ENCODE data around the gene DLK1.

The DLK1 gene

DNA sequence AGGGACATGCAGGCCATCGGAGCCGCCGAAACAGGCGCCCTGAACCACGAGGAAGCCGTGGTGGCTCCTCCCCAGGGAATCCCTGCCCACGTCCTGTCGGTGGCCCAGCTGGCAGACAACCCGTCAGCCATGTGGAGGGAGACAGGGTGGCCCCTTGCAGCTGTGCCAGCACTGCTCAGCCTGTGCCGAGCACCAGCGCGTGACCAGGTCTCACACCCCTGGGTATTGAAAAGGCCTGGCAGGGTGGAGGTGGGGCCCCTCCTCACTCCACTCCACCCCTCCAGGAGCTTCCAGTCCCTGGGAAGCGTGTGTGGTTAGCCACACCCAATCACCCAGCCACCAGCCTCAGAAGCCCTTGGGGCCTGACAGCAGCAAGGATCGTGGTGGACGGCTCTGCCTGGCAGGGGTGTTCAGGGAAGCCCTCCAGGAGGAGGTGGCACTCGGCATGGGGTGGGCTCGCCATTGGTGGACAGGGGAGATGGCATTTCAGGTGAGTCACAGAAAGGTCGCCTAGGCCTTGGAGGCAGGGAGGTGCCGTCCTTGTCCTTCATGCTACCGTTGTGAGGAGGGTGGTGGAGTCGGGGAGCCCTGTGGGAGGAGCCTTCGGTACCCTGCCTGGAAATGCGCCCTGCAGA, 12.3 kb upstream of the DLK1 start:
- peak in 1 of 2 donors; percentile 14 for DNase-seq

DNA sequence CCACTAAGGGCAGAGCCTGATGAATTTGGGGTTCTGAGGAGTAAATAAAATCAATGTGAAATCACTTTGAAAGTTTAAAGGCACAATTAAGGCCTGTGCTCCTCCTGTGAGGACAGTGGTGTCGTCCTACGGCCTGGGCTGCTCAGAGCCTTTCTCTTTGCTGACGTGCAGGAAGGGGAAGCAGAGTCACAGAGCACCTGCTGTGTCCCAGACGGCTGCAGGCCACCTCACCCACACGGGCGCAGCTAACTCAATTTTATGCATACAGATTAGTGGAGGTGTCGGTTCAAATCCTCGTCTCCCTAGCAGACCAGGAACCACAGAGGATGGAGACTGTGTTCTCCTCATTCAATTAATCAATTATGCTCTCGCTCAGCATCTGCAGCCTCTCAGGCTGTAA, 11.4 kb upstream of the DLK1 start:
- no peak for DNase-seq

DNA sequence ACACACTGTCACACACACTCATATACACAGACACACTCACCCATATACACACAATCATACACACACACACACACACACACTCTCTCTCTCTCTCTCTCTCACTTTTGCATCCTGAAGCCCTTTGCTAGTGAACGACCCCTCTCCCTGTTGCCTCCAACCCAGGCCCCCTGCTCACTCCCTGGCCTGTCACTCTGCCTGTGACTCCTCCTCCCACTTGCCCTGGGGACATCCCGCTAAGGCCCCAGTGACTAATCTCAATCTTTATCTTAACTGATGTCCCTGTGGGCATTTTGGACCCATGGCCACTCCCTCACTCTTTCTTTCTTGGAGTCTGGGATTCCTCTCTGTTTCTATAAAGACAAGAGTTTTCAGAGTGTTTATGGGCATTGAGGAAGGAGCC, 10.9 kb upstream of the DLK1 start:
- no peak for DNase-seq

DNA sequence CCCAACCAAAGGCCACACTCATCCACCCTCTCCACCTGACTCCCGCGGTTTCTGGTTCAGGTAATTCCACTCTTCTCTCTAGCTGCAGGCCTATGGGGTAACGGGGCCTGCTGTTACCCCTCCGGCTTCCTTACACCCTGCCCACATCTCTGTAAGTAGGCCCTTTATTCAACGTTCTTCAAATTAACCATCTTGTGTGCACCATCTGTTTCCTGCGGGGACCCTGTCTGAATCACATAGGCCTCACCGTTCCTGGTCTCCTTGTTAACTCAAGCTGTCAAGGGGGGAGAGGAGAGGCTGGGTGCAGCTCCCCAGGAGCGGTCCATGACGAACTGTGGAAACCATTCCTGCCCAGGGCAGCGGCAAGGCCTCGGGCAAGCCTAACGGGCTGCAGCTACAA, 9.3 kb upstream of the DLK1 start:
- no peak for DNase-seq

DNA sequence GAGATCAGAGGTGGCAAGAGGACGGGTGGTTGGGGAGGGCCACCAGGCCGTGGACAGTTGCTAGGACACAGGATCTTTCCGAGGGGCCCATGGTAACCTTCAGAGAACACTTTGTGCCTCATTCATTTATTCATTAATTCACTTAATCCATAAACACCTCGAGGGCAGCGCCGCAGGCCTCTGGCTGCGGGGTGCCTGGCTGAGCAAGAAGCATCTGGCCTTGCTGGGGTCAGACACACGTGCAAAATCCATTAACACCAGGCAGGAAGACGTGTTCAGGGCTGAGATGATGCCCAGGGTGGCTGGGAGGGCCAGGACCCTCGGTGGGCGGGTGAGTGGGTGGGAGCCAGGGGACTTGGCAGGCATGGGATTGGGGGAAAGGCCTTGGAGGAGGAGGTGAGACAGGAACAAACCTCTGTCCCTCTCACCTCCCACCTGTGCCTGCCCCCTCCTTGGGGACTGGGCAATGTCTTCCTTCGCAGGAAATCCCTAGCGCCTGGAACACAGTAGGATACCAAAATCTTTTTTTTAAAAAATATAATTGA, 6.6 kb upstream of the DLK1 start:
- DNase-seq: no peak

DNA sequence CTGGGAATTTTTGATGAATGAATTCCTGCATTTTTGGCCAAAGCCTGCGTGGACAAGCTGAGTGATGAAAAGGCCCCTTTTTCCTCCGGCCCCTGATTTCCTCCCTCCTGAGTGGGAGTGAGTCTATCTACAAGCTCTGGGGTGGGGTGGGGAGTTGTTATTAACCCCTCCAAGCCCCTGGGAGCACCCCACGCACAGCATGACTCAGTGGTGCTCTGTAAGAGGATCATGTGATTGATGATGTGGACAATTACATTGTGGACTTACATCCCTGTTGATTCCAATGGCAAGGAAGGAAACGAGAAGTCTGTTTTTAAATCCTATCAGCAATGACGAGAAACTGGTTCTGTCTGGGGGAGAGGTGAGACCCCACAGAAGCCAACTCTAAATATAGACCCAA, 5.1 kb upstream of the DLK1 start:
- DNase-seq: no peak

DNA sequence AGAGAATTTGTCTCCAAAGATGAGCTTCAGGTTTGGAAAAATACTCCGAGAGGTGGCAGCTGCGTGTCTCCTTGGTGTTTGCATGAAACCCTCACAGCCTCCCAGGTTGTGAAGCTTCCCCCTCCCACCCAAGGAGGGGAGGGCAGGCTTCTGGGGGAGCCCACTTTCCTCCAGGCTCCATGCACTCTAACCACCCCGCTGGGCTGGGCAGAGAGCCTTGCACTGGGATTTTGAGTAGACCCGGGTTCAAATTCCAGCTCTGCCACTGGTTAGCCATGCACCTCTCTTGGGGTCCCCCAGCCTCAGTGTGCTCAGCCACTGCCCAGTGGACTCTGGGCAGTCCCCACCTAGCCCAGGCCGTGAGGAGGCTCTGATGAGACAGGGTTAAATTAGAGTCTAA, 4.3 kb upstream of the DLK1 start:
- DNase-seq: no peak

DNA sequence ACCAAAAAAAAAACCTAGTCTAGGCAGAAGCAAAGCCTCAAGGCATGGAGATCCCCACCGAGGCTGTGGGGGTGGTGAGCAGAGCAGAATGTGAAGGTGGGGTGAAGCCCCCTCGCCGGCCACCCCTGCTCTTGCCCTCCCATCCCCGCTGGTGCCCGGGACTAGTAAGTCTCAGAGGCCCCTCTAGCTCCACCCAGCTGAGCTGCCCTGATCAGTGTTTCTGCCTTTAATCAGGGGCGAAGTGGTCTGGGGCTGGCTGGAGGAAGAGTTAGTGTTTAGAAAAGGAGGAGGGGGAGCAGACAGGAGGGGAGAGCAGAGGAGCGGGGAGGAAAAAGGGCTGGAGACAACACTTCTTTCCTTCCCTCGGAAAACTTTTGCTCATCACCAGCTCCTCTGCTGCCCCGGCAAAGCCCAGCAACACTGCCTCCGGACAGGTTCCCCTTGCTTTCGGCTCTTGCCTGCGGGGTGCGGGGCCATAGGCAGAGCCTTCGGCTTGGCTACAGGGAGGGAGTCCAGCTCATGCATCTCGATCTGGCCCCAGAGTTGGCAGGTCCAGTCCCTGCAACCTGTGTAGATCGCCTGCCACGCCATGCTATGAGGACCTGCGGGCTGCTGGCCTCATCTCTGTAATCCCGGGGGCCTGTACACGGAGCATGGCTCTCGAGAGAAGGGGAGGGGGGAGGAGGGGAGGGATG, 3.4 kb upstream of the DLK1 start:
- no peak for DNase-seq

DNA sequence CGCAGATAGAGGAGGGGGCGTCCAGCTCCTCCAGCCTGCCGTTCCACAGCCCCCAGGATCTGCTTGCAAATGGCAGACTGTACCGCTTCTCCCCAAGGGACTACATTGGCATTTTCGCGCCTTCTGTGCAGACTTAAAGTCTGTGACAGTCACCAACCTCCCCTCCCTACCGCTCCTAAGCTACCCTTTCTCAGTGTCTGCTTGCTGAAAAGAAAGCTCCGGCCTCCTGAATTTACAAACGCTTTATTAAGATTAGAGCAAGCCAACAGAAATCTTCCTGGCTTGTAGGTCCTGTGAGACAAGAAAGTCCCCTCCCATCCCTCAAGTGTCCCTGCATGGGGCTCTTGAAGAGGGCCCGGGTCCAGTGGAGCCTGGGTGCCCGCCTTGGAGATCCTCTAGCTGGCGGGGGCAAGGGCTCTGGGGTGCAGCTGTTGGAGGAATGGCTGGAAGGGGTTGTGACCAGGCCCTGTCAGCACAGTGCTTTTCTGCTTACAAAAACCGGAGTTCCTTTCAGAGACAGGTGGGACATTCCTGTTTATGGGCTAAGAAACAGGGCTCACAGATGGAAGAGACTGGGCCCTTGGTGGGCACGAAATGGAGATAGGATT, 2.8 kb upstream of the DLK1 start:
- DNase-seq: no peak

DNA sequence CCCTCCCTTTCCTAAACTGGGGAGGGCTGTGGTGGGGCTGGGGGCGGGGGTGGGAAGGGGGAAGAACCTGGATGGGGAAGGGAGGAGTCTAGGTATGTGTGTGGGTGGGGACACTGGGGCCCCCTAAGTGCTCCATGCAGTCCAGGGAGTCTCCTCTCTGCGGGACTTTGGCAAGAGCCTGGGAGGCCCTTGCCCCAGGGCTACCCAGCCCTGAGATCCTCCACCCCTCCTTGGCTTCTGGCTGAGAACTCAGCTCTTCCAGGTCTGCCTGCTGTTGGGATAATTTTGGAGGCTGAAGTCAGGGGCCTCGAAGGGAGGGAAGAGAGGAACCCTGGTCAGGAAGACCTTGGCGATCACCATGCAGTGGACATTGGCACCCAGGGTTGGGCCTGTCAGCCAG, 2.2 kb upstream of the DLK1 start:
- DNase-seq: no peak

DNA sequence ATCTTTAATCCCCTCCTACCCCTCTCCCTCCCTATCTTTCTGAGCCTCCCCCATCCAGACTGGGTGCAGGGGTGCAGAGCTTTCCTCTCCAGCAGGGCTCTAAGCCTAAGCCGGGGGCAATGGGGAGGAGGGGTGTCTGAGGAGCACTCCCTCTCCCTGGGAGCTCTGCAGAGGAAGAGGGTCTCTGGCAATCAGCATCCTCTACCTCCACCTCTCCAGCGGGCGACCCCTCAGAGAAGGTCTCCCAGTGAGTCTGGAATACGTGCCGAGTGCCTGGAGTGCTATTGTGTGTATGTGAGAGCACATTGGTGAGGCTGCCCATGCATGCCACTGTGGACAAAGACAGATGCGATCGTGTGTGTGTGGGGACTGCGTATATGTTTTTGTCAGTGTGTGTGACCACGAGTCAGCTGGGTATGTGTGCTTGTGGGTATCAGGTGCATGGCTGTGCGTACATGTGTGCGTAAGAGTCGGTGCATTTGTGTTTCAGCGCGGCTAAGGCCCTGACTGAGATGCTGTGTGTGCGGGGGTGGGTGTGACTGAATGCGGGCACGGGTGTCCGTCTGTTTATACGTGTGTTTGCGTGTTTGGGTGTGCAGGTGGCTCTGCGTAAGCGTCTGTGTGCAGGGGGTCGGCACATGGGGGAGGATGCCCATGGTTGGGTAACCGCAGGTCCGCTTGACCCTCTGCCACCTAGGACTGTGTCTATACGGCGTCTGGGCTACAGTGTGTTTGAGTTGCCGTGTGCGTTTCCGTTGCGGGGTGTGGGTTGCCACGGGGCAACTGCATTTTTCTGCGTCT, 905 bp upstream of the DLK1 start:
- no peak for DNase-seq

DNA sequence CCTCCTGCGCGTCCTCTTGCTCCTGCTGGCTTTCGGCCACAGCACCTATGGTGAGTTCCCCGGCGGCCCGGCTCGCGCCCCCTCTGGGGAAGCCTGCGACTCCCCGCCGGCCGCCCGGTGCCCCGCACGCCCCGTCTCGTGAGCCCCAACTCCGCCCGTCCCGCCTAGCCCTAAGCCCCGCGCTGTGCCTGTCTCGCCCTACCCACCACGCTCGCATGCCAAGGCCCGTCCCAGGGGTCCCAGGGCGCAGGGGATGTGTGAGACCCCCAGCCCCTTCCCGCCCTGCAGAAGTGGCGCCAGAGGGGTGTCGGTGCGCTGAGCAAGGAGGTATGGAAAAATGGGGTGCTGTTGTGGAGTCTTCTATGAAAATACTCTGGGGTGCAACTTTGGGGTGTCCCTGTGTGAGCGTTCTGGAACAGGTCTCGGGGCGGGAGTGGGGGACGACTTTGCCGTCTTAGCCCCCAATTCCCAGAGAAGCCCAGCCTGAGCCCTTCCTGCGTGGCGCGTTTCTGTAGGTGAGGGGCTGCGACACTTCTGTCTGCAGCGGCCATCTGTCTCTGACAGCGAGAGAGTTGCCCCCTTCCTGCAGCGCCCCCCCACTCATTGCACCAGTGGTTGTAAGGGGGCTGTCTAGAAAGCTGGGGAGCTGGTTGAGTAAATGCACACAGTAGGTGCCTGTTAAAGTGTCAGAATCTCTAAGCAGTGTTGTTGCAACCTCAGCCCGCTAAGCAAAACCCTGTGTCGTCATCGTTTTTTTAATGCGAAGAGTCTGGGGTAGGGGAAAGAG, 587 bp downstream of the DLK1 start:
- DNase-seq: no peak

DNA sequence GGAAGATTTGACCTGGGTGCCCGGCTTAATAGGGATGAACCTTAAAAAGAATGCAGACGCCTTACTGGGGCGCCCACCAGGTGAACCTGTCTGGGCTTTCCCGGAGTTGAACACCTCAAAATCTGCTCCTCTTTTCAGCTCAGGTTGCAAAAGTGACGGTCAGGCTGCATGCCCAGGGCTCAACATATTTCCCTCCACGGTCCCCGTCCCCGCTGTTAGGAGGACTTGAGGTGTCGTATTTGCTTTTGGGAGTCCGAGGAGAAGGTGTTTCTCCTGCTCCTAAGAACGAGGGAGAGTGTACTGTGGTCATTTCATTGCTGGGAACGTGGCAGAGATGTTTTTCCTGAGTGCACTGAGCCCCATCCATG, 1.2 kb downstream of the DLK1 start:
- DNase-seq: no peak

DNA sequence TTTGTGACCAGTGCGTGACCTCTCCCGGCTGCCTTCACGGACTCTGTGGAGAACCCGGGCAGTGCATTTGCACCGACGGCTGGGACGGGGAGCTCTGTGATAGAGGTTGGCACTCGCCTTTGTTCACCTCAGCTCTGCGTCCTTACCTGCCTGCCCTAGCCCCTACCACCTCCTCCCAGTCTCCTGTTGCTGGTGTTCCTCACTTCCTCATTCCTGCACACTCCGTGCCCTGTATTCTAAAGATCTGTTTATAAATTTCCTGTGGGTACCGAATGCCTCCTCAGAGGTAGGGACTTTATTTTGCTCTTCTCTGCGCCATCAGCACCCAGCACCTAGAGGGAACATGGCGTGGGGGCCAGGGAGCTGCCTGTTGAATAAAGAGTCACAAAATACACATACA, 2.3 kb downstream of the DLK1 start:
- no peak for DNase-seq

DNA sequence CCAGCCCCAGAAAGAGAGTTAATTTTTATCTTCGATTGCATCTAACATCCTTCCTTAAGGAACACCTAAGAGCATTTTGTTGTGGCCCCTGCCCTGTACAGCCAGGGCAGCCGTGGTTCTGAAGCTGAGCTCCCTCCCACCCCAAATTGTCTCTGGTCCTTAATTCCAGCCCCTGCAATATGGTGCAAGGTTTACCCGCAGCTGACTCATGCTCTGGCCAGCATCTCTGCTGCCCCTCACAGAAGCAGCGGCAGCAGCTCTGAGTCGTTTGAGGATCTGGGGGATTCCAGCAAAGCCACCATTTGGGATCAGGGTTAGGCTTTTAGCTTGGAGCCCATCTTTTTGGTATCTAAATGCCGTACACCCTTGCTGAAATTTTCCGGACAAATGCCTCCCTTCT, 3.3 kb downstream of the DLK1 start:
- DNase-seq: no peak

DNA sequence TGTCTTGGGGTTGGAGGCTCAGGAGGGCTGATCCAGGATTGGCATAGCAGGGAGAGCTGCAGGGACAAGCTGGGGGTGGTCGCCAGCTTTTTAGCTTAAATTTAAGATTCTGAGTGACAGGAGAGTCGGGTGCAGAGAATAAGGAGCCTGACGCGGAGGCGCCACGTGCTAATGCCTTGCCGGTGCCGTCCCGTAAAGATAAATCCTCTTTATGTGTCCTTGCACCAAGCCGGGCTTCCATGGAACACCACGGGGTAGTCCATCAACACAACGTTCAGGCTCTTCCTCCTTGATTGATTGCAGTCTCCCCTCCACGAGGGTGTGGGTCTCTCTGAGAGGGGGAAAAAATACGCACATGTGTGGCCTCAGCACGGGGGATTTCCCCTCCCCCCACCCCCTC, 3.9 kb downstream of the DLK1 start:
- DNase-seq: no peak

DNA sequence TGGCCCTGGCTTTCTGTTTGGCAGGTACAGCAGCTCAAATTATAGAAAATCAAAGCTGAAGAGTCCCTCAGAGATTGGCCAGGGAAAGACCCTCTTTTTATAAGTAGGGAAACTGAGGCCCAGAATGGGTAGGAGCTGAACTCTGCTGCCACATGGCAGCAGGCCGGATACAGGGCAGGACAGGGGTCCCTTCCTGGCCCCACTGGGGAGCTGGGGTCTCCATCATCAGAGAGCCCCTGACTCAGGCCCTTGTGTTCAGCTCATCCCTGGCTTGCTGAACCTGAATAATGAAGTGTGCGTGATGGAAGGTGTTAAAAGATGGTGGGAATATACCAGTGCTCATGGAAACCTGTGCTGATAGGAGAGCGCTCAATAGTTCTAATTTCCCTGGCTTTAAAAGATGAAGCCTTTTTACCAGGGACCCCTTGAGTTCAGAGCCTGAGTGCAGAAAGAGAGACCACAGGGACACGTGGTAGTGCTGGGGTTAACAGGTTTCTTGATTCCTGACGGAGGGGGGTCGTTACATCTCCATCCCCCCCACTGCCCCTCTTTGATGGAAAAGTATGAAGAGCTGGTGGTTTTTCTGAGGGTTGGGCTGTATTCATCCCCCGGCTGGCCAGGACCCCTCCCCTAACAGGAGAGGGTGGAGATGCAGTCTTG, 4.4 kb downstream of the DLK1 start:
- no peak for DNase-seq

DNA sequence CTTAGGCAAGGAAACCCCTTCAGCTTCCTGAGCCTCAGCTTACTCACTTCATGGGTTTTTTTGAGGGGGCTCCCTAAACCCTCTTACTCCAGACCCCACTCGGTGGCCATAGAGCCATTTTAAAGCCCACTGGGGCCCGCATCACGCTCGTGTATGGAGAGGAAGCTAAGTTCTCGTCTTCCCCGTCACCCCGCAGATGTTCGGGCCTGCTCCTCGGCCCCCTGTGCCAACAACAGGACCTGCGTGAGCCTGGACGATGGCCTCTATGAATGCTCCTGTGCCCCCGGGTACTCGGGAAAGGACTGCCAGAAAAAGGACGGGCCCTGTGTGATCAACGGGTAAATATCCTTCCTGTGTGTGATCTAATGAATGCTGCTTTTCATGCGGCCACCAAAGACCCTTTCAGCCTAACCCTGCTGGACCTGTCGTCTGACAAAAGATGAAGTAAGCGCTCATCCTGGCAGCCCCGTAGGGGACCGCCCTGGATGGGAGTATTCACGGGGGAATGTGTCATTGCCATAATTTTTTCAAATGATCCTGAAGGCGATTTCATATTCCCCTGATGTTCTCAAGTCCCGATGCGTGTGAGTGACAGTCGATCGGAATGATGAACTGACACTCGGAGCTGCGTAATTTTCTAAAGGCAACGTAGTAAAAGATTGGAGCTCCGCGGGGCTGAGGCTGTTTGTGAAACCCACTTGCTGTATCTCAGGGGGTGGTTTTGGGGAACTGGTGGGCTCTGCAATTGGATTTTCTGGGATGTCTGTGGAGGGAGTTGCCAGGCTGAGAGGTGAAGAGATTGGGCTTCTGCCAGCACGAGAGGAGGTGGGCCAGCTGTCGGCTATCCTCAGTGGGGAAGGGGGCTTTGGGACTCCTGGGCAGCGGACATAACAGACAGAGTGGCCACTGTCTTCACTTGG, 5.4 kb downstream of the DLK1 start:
- no peak for DNase-seq

DNA sequence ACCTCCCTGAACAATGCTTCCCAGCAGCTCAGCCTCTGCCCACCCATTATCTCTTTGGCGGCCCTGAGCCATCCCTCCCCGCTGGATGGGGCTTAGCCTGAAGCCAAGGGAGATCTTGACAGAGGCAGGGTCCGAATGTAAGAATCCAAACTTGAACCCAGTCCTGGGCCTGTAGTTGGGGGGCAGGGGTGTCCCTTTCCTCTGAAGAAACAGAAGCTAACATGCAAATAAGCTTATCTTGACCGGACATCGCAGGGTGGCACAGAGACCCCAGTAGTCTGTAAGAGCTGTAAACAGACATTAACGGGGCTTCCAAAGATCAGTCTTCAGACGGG, 6.0 kb downstream of the DLK1 start:
- DNase-seq: no peak

DNA sequence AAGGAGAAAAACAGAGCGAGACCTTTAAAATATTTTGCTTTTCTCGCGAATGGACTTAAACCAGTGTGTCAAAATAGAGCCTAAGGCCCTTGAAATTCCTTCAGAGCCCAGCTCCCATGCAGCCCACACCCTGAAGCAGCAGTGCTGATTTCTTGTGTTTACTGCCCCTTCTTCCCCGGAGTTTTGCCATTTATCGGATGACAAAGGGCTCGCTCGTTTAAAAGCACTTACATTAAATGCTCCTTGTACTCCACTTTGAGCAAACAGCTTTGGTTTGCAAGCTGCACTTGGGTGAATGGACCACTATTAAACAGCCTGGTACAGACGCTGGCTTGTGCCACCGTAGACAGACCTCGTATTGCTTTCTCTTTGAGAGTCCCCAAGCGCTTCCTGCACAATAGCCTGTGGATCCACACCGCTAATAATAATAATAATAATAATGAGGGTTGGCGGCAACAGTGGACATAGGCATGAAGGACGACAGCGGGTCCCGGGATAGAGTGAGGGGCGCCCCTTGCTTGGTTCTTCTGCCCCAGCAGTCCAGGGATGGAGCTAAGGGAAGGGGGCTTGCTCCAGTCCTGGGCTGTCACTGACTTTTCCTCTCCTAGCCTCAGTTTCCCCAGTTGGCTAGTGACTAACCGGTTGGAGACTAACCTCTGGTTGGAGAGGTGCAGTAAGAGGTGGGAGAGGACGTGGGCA, 6.6 kb downstream of the DLK1 start:
- no peak for DNase-seq

All from CD4-positive, alpha-beta T cell treated with Interleukin-4 for 1 hour (primary cell).